SW 1271 (cell line): ENCODE results near the gene PGBD4.
"Not testable (repeated sequence)": the region's sequence is repeated elsewhere in the genome, so short reads cannot be mapped to it uniquely, and the experiment has no call there.

Experiments
- DNase-seq, 2 experiments: peaks; one replicate each; lab custom pipeline; 2025; lab: John Stamatoyannopoulos, UW

Gene PGBD4

DNA sequence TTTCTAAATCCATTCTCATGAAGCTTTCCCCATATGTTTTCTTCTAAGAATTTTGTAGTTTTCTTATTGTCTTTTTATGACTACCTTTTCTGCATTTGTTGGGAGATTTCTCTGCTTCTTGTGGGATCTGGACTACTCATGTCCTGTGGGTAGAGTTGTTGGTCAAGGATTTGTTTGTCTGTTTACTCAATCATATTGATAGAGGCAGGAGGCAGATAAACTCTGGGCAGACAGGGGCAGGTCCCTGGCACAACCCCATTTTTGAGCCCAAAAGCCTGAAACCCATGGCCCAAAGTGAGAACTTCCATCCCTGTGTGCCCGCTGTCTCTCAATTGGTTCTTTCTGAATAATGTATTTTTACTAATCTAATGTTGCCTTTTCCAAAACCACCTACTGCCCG, 12.3 kb downstream of the PGBD4 start:
- DNase-seq, result no peak

DNA sequence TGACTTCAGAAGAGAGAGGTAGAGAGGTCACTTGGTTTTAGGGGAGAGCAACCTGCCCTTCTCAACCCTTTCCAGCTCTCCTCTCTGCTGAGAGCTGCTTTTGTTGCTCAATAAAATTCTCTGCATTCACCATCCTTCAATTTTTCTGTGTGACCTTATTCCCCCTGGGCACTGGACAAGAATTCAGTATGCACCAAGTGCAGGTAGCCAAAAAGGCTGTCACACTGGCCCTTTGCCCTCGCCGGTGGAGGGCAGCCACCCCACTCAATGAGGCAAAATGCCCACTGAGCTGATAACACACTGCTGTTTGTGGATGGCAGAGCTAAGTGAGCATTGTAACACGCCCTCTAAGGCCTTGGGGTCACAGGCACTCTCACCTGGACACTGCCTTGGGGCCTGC, 12.9 kb downstream of the PGBD4 start:
- no peak for DNase-seq

DNA sequence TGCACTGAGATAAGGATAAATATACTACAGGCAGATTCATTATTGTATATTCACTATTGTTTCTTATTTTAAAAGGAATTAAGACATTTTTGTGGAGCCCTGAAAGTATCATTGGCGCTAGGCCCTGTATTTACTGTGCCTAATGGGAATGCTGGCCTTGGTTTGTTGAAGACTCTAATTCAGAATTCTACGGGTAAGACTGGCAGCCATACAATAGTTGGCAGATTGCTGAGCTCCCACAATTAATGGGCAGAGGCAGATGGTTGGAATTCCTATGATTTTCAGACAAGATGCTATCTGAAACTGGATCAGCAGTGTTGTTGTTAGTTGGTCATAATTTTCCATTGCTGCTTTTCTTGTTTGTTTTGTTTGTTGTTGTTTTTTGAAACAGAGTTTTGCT, 14.7 kb downstream of the PGBD4 start:
- DNase-seq, result no peak

DNA sequence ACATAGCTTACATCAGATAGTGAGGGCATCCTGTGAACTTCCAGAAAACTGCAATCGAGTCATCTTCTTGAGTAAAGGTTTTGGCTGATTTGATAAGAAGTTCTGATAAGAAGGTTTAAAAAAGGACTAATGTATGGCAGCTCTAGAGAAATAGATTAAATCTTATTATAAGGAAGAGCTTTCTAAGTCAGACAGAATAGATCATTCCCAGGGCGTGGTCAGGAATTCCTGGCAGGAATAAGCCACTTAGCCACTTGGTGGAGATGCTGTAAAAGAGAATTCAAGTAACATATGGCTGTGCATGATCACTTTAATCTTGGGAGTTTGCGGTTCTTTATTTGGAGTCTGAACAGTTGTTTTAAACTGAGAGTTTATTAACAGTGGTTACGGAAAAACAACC, 17.4 kb downstream of the PGBD4 start:
- DNase-seq, result peak in 1 of 2 experiments; percentile 1

DNA sequence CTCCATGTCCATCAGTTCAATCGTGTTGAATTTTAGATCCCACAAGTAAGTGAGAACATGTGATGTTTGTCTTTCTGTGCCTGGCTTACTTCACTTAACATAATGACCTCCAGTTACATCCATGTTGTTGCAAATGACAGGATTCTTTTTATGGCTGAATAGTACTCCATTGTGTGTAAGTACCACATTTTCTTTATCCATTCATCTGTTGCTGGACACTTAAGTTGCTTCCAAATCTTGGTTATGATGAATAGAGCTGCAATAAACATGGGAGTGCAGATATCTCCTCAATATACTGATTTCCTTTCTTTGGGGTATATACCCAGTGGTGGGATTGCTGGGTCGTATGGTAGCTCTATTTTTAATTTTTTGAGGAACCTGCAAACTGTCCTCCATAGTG, 18.5 kb downstream of the PGBD4 start:
- DNase-seq, result not testable (repeated sequence)

DNA sequence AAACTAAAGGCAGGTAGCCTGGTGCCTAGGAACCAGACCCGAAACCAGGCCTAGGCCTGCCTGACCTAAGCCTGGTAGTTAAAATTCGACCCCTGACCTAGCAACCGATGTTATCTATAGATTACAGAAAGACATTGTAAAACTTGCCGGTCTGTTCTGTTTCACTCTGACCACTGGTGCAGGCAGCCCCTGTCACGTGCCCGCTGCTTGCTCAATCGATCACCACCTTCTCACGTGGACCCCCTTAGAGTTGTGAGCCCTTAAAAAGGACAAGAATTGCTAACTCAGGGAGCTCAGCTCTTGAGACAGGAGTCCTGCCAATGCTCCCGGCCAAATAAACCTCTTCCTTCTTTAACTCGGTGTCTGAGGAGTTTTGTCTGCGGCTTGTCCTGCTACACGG, 19.9 kb downstream of the PGBD4 start:
- DNase-seq, result not testable (repeated sequence)

DNA sequence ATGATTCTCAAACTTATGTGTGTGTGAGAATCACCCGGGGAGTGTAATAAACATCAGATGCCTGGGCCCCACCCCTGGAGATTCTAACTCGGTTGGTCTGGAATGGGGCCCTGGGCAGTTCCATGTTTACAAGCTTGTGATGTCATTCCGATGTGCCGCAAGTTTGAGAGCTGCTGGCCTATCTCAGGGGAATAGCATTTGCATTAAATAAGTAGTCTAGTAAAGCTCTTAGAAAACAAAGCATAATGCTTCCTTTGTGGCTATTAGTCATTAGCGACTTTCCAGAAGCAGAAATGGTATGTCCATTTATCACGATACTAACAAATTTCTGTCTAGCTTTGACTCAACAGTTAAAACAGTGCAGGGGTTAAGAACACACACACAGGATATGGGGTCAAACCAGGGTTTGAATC, 20.9 kb downstream of the PGBD4 start:
- DNase-seq, result no peak

DNA sequence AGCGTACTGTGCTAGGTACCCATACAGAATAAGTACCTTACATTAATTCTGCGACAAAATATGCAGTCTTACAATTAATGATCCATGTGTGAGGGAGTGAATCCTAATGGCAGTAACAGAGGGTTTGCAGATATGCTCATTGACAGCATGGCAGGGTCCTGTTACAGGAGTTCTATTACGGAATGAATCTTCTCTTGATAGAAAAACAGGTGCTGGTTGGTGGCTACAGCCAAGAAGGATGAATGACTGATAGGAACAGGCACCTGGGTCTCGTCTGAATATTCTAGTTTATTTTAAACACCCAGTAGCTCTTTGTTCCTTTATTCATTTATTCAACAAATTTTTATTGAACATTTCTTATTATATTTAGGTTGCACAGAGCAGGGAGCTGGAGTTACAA, 22.8 kb downstream of the PGBD4 start:
- no peak for DNase-seq

DNA sequence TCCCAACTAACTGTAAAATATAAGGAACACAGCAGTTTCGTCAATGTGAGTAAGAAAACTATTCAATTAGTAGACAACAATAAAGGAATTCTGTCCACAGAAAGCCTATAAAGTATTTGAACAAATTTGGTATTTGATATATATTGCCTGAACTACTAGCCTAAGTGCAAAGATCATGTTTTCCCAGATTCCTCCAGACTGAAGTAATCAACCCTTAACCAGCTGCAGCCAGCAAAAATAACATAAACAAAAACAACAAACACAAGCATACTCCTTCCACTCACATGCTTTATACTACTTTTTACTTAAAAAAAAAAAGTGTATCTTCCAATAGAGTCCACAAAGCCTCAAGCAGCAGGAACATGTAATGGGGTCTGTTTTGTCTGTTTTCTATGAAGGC, 24.1 kb downstream of the PGBD4 start:
- DNase-seq, result no peak

DNA sequence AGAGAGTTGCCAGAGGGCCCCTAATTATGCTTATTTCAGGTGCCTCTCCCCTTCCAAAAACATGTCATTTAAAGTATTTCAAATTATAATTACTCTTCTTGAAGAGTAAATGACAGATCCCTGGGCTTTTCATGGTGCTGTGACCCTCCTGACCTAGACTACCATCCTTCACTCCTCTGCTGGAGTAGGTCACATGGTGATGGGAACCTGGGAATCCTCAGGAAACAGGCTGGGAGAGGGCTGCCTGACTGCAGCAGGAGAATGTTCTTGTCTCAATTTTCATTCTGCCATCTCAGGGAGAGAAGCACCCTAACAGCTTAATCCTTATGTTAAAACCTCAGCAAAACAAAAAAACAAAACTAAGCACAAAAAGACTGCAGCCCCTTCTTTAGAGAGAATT, 24.6 kb downstream of the PGBD4 start:
- no peak for DNase-seq

DNA sequence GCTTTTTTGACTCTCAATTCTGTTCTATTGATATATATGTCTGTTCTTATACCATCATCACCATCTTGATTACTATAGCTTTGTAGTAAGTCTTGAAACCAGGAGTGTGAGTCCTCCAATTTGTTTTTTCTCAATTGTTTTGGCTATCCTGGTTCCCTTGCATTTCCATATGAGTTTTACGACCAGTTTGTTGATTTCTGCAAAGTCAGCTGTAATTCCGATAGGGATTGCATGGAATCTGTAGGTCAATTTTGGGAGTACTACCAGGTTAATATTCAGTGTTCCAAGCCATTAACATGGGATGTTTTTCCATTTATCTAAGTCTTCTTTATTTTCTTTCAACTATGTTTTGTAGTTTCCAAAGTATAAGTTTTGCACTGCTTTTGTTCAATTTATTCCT, 27.0 kb downstream of the PGBD4 start:
- no peak for DNase-seq

DNA sequence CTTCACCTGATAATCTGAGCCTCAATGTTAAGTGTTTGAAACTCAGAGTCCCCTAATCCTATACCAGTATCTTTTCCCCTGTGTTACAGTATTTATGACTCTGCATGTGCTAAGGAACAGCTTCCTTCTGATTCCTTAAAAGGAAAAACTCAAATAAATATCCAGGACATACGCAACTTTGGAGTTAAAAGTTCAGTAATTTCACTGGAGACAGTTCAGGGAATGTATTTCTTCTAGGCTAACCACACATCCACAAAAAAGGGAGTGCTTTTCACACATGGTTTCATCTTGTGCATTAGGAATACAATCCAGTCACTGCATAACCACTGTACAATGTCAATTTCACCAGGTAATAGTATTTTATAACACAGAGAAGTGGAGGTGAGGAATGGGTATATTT, 31.0 kb downstream of the PGBD4 start:
- no peak for DNase-seq

DNA sequence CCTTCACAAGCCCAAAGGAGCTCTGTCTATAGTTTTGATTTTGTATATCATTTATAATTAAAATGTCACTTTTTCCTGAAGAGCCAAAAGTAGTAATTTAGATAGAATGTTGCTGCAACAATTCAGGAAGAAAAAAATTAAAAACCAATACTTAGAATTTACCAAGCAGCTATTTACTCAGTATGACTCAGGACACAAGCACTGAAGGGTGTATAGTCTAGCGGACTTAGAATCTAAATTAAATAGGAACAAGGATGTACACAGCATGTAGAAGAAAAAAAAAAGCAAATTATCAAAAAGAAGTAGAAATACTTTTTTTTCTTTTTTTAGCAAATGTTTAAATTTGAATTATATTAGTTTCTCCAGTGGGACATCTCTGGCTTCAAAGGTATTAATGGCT, 31.6 kb downstream of the PGBD4 start:
- DNase-seq, result no peak

DNA sequence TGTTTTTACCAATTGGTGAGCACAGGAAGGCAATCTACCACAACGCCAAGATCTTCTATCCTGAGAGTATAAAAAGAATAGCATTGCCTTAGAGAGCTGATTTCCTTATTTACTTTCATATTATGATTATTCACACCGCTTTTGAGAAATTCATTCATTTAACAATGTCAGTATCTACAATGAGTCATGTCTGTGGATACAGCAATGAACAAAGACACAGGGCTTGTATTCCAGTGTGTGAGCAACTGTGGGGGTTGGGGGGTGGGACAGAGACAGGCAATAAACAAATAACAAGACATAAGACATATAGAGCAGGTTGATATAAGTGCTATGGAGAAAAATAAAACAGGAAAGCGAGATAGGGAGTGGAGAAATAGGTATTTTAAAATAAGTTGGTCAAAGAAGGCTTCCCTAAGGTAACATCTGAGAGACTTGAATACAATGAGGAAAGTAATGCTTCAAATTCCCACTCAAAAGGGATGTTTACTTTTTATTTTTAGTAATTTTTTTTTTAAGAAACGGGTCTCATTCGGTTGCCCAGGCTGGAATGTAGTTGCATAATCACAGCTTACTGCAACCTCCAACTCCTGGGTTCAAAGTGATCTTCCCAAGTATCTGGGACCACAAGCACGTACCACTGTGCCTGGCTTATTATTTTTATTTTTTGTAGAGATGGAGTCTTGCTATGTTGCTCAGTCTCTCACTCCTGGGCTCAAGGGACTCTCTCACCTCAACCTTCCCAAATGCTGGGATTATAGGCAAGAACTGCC, 45.7 kb downstream of the PGBD4 start:
- no peak for DNase-seq

DNA sequence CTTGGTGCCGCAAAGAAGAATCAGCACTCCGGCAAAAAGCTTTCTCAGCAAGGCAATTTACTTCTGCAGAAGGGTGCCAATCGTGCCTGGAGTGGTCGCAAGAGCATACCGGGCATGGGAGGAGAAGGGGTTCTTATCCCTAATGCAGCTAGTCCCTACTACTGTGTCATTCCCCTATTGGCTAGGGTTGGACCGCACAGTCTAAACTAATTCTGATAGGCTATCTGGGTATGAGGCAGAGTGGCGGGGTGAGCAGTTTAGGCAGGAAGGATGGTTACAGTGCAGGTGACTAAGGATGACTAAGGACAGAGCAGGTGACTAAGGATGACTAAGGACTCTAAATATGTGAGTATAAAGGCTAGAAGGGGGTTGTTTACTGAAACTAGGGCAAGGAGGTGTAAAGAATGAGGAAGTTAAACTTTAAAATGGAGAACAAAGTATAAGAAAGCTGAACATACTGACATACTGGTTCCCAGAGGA, 52.9 kb downstream of the PGBD4 start:
- DNase-seq, result peak in 1 of 2 experiments; percentile 3

DNA sequence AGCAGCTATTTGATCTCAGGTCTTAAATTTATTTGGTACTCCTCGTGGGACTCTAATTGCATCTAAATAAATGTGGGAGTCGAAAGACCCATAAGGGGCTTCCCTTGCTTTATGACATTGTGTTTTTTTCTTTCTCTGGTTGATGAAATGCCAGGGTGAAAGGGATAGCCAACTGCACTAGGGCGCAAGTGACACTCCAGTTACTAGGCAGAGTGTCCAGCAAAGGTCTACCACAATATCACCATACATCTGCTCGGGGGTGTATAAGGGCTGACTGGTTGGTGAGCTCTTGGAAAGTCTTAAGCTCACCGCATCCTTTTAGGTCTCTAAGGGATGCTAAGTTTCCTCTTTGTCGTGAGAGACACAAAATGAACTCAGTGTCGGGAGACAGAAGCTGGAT, 54.0 kb downstream of the PGBD4 start:
- DNase-seq, result no peak
